ENCODE data around the gene JAKMIP2. TPM values are rescaled to one million over a fixed set of nuclear protein-coding genes. Genes with fewer than 3 reads are reported as not detected.

JAKMIP2 gene
- total and polyA plus RNA-seq, 11 donors = under 0.01 to 1.5 (median 0.16) TPM; not detected in 1

DNA sequence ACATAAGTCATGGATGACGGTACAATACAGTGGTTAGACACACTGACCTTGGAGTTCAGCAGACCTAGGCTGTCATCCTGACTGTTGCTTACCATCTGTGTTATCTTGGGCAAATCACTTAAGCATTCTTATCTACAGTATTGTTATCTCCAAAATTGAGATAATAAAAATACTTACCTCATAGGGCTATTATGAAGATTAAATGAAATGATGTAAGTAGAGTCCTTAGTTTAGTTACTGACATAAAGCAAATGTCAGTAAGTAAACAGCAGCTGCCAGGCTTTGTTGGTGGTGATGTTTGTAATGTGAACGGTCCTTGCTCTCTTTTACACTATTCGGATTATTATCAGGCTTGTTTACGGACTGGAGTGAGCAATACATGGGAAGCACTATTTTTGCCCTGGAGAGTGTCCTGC is 165.3 kb downstream of the JAKMIP2 start:
- ATAC-seq (no peak), DNase-seq (no peak)
- Histone ChIP-seq H3K27me3 (peaks cover 0 to 14% (median 0%) of the 10 kb centered on the region in 9 donors), H3K27ac (no peak overlapping the region), H3K4me1 (no peaks in the 10 kb centered on the region), H3K9me3 (no peaks in the 10 kb centered on the region), H3K4me3 (no peak overlapping the region), H3K36me3 (no peaks in the 10 kb centered on the region)
- no peak for TF ChIP-seq POLR2A (IDR thresholded peaks at IDR 0.05)
- TF ChIP-seq, protein P1, sequence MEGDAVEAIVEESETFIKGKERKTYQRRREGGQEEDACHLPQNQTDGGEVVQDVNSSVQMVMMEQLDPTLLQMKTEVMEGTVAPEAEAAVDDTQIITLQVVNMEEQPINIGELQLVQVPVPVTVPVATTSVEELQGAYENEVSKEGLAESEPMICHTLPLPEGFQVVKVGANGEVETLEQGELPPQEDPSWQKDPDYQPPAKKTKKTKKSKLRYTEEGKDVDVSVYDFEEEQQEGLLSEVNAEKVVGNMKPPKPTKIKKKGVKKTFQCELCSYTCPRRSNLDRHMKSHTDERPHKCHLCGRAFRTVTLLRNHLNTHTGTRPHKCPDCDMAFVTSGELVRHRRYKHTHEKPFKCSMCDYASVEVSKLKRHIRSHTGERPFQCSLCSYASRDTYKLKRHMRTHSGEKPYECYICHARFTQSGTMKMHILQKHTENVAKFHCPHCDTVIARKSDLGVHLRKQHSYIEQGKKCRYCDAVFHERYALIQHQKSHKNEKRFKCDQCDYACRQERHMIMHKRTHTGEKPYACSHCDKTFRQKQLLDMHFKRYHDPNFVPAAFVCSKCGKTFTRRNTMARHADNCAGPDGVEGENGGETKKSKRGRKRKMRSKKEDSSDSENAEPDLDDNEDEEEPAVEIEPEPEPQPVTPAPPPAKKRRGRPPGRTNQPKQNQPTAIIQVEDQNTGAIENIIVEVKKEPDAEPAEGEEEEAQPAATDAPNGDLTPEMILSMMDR (IDR thresholded peaks at IDR 0.05) = no peak
- intact Hi-C loops (cut with DNase I) = no loop called here
- WGBS, 4 donors = 58 to 70% (median 65%) methylated on average over 4 of the region's 4 CpGs

DNA sequence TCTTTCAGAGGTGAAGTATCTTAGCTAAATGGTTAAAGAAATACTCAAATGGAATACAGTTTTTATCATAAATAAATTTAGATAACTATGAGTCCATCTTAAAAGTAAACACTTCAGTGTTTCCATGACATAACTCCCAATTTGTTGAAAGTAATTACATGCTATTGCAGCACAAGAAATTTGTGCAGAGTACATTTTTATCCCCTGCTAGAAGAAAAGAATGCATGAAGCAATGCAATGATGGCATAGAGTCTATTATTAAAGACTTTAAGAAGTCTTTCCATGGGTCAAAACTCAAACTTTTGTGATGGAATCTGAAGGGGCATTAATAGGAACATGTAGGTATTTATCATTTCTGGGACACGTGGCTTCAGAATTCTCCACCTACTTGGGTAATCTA is 166.1 kb downstream of the JAKMIP2 start:
- Histone ChIP-seq H3K9me3 (no peaks in the 10 kb centered on the region), H3K4me3 (no peak overlapping the region), H3K36me3 (no peaks in the 10 kb centered on the region), H3K4me1 (no peaks in the 10 kb centered on the region), H3K27ac (no peak overlapping the region), H3K27me3 (peaks cover 0 to 8% (median 0%) of the 10 kb centered on the region in 9 donors)
- no peak for DNase-seq
- intact Hi-C loops (cut with DNase I) = no loop called here
- WGBS, 4 donors = 66 to 88% (median 74%) methylated on average over 1 of the region's 1 CpG
- ATAC-seq = no peak
- no peak for TF ChIP-seq POLR2A (IDR thresholded peaks at IDR 0.05)
- TF ChIP-seq, protein P1 (IDR thresholded peaks at IDR 0.05) = no peak

DNA sequence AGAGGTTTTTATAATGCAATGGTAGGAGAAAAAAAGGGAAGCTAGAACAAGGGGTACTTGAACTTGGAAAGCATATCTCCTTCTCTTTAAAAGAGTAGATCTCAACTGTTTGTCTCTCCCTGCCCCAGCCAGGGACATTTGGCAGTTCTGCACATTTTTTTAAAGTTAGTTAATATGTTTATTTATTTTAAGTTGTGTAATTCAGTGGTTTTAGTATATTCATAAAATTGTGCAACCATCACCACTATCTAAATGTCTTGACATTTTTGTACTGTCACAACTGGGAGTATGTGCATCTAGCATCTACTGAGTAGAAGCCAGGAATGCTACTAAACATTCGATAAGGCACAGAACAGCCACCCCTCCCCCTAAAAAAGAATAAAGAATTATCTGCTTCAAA is 169.2 kb downstream of the JAKMIP2 start:
- H3K4me3 ChIP-seq = no peak overlapping the region
- WGBS, 4 donors = 63 to 77% (median 72%) methylated on average over 1 of the region's 1 CpG
- TF ChIP-seq POLR2A (IDR thresholded peaks at IDR 0.05) = no peak
- TF ChIP-seq, protein P1 (IDR thresholded peaks at IDR 0.05) = no peak
- H3K27me3 ChIP-seq = peaks cover 0 to 8% (median 0%) of the 10 kb centered on the region in 9 donors
- no peak overlapping the region for H3K27ac ChIP-seq
- H3K36me3 ChIP-seq = no peaks in the 10 kb centered on the region
- H3K9me3 ChIP-seq = no peaks in the 10 kb centered on the region
- intact Hi-C loops (cut with DNase I) = no loop called here
- DNase-seq (no peak), ATAC-seq (peak in 1 of 4 donors; percentile 18)
- H3K4me1 ChIP-seq = no peaks in the 10 kb centered on the region

DNA sequence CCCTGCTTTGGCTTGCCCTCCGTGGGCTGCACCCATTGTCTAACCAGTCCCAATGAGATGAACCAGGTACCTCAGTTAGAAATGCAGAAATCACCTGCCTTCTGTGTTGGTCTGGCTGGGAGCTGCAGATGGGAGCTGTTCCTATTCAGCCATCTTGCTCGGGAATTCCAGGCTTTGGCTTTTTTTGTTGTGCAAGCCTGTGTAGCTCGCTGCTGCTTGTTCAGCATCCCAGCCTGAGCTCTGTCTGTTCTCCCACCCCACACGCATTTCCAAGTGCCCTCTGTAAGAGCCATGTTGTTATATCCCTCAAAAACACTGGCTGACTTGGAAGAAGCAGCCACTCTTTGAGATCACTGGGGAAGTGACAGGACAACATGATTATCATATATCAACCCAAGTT is 171.0 kb downstream of the JAKMIP2 start:
- no peaks in the 10 kb centered on the region for H3K4me1 ChIP-seq
- H3K36me3 ChIP-seq = no peaks in the 10 kb centered on the region
- H3K27me3 ChIP-seq = peaks cover 0 to 8% (median 0%) of the 10 kb centered on the region in 9 donors
- whole genome bisulfite sequencing, 4 donors = 78 to 86% (median 83%) methylated on average over 4 of the region's 4 CpGs
- H3K27ac ChIP-seq = no peak overlapping the region
- no peak for TF ChIP-seq POLR2A (IDR thresholded peaks at IDR 0.05)
- TF ChIP-seq, protein P1 (IDR thresholded peaks at IDR 0.05) = no peak
- intact Hi-C loops (cut with DNase I) = no loop called here
- DNase-seq (no peak), ATAC-seq (no peak)
- no peak overlapping the region for H3K4me3 ChIP-seq
- H3K9me3 ChIP-seq = peaks cover 0 to 4% (median 0%) of the 10 kb centered on the region in 12 donors

All from heart left ventricle (tissue), 16 donors.